ENCODE results near the gene PRM2.

DNA sequence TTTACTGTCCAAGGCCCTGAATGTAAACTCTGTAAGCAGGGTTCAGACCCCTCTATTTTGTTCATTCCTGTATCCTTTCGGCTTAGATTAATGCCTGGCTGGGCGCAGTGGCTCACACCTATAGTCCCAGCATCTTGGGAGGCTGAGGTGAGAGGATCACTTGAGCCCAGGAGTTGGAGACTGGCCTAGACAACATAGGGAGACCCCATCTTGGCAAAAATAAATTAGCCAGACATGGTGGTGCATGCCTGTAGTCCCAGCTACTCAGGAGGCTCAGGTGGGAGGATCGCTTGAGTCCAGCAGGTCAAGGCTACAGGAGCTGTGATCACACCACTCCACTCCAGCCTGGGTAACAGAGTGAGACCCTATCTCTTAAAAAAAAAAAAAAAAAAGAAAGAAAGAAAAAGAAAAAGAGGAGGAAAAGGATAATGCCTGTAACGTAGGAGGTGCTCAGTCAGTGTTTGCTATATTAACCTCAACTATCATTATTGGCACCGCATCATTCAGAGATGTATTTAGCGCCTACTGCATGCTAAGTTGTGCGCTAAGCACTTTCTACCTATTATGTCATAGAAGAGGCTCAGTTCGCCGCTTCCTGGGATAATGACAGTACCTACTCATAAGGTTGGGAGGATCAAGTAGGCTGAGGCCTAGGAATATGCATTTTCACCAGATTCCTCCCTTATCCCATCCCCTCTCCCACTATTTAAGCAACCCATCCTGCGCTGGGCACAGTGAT is 25.3 kb downstream of the PRM2 start:
- TF ChIP-seq, protein P1, sequence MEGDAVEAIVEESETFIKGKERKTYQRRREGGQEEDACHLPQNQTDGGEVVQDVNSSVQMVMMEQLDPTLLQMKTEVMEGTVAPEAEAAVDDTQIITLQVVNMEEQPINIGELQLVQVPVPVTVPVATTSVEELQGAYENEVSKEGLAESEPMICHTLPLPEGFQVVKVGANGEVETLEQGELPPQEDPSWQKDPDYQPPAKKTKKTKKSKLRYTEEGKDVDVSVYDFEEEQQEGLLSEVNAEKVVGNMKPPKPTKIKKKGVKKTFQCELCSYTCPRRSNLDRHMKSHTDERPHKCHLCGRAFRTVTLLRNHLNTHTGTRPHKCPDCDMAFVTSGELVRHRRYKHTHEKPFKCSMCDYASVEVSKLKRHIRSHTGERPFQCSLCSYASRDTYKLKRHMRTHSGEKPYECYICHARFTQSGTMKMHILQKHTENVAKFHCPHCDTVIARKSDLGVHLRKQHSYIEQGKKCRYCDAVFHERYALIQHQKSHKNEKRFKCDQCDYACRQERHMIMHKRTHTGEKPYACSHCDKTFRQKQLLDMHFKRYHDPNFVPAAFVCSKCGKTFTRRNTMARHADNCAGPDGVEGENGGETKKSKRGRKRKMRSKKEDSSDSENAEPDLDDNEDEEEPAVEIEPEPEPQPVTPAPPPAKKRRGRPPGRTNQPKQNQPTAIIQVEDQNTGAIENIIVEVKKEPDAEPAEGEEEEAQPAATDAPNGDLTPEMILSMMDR (IDR thresholded peaks at IDR 0.05), result no peak
- TF ChIP-seq POLR2A (IDR thresholded peaks at IDR 0.05), result no peak
